ENCODE results near the gene ALDH1A2.

ALDH1A2 gene

GRCh38 chr15:57994221-57995049 lies 71.1 kb downstream of the ALDH1A2 start:
- no peak for DNase-seq (ENCODE audit: extremely low spot score)
- TF ChIP-seq CTCF (IDR thresholded peaks at IDR 0.05; ENCODE audit: control extremely low read depth, extremely low read depth, low read depth, missing control alignments) = no peak
- ChIA-PET CTCF (interaction anchor here (0.6 to 1.3 kb wide), 3 partner anchors 12 to 134 kb away, joined by 3 read pairs; no protein-coding TSS in a partner anchor), POLR2A (no interaction called here)

- TF ChIP-seq CTCF (IDR thresholded peaks at IDR 0.05; ENCODE audit: control extremely low read depth, extremely low read depth, low read depth, missing control alignments) = no peak
- ChIA-PET CTCF (interaction anchor here (0.8 to 1.3 kb wide), 3 partner anchors 11 to 133 kb away, joined by 3 read pairs; no protein-coding TSS in a partner anchor), POLR2A (no interaction called here)
- DNase-seq (ENCODE audit: extremely low spot score) = no peak
Observed at GRCh38 chr15:57993409-57994145, 71.9 kb downstream of the ALDH1A2 start.

GRCh38 chr15:57992761-57993355 lies 72.7 kb downstream of the ALDH1A2 start:
- ChIA-PET POLR2A (no interaction called here), CTCF (interaction anchor here (1.1 to 1.3 kb wide), 2 partner anchors 11 to 44 kb away, joined by 3 read pairs; no protein-coding TSS in a partner anchor)
- DNase-seq (ENCODE audit: extremely low spot score) = no peak
- TF ChIP-seq CTCF (IDR thresholded peaks at IDR 0.05; ENCODE audit: control extremely low read depth, extremely low read depth, low read depth, missing control alignments) = no peak

- no peak for TF ChIP-seq CTCF (IDR thresholded peaks at IDR 0.05; ENCODE audit: control extremely low read depth, extremely low read depth, low read depth, missing control alignments)
- POLR2A ChIA-PET = no interaction called here
Observed at GRCh38 chr15:57973534-57973933, 92.0 kb downstream of the ALDH1A2 start.

GRCh38 chr15:57972864-57973263 lies 92.6 kb downstream of the ALDH1A2 start:
- ChIA-PET CTCF (interaction anchor here (1.2 to 2.3 kb wide), 3 partner anchors 29 to 97 kb away, joined by 3 to 7 read pairs (median 4); partner anchors contain the start of gene ALDH1A2), POLR2A (no interaction called here)
- no peak for DNase-seq (ENCODE audit: extremely low spot score)
- TF ChIP-seq CTCF (IDR thresholded peaks at IDR 0.05; ENCODE audit: control extremely low read depth, extremely low read depth, low read depth, missing control alignments) = no peak

More at GRCh38 chr15:57973534-57973933, 92.0 kb downstream of the ALDH1A2 start:
- CTCF ChIA-PET = interaction anchor here (1.2 kb wide), 2 partner anchors 30 to 96 kb away, joined by 3 to 4 read pairs; no protein-coding TSS in a partner anchor
- DNase-seq (ENCODE audit: extremely low spot score) = no peak

GRCh38 chr15:57969996-57970395 lies 95.5 kb downstream of the ALDH1A2 start:
- no peak for TF ChIP-seq CTCF (IDR thresholded peaks at IDR 0.05; ENCODE audit: control extremely low read depth, extremely low read depth, low read depth, missing control alignments)
- CTCF ChIA-PET = interaction anchor here (1.1 to 1.5 kb wide), 3 partner anchors 12 to 101 kb away, joined by 3 to 9 read pairs (median 6); no protein-coding TSS in a partner anchor
- POLR2A ChIA-PET = no interaction called here
- DNase-seq (ENCODE audit: extremely low spot score) = no peak
